HG02938 (cell line): ENCODE measurements around the gene PPP2R3A.

ENCODE experiments used
- ATAC-seq: cut with Tn5 transposase; IDR thresholded peaks from one replicate; pipeline ENCODE4 v1.9.1; 2021; ENCODE audit warnings: mild to moderate bottlenecking, moderate library complexity; ENCODE audit not compliant: unreplicated experiment

PPP2R3A gene

DNA sequence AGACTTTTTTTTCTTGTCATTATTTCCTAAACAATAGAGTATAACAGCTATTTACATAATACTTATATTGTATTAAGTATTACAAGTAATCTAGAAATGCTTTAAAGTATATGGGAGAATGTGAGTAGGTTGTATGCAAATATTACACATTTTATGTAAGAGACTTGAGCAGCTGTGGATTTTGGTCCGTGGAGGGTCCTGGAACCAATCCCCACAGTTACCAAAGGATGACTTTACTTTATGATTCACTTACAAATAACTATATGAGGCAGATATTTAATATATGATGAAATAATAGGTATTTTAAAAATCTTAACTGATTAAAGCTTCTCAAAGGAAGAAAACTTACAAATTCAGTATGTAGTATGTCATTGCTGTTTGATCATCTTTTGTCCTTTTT lies 56.3 kb downstream of the PPP2R3A start:
- ATAC-seq: no peak

DNA sequence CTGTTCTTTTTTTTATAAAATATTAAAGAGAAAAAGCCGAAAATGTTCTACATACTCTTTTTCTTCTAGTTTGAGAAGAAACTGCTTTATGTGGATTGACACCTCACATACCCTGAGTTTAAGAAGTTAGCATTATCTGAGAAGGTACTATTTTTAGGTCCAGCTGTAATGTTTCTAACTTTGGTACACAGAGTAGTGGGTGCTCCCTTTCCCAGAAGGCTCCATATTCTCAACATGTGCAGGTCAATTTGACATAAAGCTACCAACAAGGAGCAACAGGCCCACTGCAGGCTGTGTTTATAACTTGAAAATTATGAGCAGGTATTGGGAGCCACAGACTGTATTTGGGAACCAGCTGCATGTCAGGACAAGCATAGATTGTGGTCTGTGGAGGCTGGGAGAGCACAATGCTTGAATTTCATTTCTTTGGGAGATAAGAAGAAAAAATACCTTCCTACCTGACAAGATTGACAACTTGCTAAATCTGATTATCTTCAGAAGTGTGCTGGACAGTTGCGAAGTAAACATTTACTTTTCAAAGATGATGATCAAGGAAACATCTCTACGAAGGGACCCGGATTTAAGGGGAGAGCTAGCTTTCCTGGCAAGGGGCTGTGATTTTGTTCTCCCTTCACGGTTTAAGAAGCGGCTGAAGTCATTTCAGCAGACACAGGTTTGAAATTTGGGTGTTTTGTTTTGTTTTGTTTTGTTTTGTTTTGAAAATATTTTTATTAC lies 57.2 kb downstream of the PPP2R3A start:
- ATAC-seq: no peak

DNA sequence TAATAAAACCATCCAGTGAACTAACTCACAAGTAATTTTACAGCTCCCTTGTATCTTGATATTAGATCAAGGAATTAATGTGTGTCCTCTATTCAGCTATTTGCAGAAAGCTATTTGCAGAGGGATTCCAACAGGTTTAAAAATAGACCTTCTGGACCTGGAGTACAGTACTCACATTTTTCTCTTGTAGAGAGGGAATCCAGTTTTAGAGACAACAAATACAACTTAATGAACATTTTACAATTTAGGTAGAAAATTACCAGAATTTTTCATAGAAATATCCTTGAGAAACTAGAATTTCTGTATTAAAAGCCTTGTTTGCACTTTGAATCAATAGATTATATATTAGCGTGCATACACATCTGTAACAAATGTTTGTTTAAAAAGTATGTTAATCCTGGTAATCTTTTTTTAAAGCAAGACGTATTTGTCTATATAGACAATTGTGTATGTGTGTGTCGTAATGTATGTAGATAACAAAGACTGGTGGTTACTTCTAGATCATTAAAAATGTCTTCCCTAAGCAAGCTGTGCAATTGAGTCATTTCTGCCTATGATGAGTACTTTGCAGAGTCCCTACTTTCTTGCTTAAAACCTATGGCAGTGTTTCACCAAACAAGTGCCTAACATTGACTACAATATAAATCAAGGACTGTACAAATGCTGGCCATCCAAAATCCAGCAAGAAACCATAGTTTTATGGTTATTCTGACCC lies 57.9 kb downstream of the PPP2R3A start:
- no peak for ATAC-seq

DNA sequence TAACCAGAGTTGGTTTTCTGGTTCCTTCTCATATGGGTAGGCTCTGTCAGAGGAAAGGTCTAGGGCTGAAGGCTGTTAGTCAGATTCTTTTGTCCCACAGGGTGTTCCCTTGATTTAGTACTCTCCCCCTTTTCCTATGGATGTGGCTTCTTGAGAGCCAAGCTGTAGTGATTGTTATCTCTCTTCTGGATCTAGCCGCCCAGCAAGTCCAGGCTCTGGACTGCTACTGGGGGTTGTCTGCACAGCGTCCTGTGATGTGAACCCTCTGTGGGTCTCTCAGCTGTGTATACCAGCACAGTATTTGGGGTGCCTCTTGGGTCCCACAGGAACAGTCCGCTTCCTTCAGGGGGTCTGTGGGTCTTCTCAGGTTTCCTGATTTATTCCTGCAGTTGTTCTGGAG lies 70.8 kb downstream of the PPP2R3A start:
- no peak for ATAC-seq

DNA sequence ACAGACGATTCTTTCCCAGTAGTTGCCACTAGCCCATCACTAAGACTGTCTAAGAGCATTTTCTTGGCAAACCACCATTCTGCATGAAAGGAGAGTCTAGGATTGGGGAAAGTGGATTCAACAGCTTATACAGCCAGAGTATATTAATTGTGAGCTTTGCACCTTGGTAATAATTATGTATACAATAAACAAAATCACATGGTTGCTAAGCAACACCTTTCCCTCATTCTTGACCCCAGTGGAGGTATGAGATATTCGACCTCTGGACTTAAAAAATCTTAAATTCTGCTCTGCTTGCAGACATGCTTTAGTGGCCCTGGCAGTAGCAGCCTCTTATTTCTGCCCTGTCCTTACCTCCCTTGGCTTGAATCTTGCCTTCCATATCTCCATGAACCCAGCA lies 73.1 kb downstream of the PPP2R3A start:
- no peak for ATAC-seq

DNA sequence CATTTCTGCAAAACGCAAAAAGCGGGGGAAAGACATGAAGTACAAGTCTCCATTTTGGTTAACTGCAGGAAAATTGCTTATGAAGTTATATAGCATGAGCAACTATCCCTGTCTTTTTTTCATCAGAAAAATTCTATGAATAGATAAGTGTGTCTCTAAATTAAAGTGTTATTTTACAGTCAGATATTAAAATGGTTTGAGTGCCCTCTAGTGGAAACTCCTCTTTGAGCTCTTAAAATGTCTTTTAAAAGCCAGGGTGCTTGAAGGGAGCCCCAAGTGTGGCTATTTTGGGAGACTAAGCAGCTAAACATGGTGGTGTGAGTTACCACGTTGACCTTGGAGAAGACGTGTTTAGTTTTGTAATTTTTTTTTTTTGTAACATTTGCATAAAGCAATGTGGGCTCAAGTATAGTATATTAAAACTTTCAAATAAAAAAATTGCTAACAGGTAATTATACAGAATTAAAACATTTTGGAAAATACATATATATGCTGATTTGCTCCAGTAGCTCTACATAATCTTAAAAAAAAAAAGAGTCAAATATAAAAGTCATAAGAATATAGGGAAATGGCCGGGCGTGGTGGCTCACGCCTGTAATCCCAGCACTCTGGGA lies 77.2 kb downstream of the PPP2R3A start:
- no peak for ATAC-seq

DNA sequence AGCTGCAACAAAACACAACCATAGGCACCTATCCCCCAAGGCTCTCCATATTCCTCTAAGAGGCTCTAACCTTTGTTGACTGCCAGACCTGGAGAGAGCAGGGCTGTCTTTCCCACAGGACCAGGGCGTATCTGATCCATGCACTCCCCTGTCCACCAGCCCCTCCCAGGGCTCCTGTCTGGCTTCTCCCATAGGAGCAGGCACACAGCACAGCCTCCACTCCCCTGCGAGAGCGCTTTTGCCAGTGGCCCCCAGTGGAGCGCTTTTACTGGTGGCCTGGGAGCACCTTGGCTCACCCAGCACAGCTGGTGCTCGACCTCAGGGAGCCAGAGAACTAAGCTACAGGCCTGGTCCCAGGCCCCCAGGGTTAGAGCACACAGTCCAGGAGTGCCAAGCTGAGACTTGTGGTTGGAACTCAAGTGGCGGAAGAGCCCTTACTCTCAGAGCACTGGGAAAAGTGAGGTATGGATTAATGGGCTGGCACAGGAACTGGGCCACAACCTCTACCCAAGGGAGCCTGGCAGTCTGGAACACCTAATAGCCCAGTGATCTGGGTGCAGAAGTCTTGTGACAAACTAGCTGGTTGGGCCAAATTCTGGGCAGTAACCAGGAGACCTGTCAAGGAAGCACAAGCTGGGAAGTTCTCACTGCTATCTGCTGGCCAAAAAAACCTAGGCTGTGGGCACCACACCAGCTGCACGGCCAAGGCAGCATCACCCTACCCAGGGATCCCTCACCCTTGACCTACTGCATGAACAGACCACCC lies 79.6 kb downstream of the PPP2R3A start:
- no peak for ATAC-seq

DNA sequence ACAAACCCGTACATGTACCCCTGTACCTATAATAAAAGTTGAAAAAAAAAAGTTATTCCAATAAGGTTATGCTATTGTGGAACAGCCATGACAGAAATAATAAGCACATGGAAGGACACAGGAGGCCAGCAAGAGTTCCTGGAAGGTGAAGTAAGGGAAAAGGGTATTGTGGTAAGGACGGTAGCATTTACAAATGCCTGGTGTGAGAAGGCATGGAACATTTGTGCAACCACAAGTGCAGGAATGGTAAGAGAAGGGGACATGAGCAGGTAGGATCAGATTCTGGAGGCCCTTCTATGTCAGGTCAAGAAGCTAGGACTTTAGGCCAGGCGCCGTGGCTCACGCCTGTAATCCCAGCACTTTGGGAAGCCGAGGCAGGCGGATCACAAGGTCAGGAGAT lies 82.5 kb downstream of the PPP2R3A start:
- no peak for ATAC-seq

DNA sequence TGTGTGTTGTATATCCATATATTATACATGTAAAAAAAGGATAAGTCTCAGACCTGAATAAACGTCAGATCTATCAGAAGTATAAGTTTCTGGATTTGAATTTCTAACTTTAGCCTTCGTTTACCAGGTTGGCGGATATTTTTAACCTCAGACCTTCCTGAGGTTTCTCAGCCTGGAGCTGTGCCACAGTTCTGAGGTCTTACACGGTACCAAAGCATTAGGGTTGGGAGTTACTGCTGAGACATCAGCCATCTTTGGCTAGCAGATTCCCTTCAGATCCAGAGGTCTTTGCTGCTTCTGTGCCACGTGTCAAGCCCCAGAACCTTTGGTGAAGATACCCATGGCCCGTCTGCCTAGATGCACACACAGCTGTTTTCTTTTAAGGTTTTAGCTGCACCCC lies 84.7 kb downstream of the PPP2R3A start:
- no peak for ATAC-seq

DNA sequence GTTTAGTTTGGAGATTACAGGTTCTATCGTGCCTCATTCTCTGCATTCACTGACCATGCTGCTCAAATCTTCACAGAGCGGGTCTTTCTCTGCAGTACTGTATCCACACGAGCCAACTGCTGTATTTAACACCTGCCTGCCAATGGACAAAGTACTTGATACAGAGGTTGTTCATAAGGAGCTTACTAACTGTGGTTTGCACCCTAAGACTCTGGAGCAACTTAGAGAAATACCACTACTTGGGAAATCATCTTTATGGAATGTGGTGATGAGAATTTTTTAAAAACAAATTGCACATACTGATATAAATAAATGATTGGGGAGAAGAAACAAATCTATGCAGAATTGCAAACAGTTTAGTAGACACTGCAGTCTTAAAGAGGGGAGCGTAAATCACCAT lies 90.0 kb downstream of the PPP2R3A start:
- ATAC-seq: no peak

DNA sequence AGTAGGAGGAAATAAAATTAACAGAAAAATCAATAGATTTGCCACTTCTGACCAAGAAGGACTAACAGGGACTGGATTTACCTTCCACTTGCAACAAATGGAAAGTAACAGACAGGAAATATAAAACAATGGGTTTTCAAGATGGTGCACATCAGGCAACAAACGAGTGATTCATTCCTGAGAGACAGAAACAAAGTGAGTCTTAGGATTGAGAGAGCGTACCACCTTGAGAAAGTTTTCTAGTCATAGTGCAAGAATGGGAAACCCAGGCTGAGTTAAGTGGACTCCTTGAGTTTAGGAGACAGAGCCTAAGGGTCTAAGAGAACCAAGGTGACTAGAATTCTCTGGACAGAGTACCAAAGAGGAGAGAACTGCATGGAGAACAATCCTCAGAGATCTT lies 101.7 kb downstream of the PPP2R3A start:
- no peak for ATAC-seq

DNA sequence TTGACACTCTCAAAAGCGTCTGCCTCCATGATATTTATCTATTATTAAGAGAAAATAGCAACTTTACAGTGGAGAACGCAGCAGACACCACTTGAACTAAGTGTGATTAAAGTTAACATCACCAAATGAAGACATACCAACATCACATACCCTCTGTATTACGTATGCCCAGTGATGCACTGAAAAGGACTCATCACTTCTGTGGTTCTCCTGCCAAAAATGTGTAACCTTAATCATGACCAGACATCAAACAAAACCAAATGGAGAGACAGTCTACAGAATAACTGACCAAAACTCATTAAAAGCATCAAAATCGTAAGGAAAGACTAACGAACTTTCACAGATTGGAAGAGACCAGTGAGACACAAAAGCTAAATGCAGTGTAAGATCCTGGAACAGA lies 103.2 kb downstream of the PPP2R3A start:
- ATAC-seq: no peak

DNA sequence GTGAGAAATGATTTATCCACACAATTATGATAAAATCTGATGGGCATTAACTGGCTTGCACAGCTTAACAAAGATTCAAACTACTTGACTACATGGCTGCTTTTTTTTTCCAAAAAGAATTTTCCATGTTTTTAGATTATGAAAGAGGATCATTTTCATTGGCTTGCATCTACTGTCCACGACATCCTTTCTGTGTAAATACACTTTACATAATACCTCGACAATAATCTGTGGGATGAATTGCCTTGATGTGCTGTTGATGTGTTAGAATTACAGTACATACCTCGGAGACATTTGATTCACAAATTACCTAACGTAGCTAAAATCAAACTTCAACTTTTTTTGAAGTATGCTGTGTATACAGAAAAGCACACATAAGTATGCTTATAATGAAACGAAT lies 104.4 kb downstream of the PPP2R3A start:
- no peak for ATAC-seq

DNA sequence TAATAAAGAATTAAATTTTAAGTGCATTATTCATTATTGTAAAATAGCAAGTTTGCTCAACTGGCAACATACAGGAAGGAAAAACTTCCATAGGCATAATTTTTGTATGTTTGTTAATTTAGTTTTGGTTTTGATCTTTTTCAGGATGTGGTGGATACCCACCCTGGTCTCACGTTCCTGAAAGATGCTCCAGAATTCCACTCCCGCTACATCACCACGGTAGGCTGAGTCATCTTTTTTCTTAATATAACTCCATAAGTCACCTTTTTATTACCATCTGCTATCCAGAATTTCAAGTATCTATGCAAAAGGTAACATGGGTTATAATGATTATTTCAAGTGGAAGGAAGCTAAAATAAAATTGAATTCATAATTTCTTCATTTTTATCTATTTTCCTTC lies 104.8 kb downstream of the PPP2R3A start:
- no peak for ATAC-seq

DNA sequence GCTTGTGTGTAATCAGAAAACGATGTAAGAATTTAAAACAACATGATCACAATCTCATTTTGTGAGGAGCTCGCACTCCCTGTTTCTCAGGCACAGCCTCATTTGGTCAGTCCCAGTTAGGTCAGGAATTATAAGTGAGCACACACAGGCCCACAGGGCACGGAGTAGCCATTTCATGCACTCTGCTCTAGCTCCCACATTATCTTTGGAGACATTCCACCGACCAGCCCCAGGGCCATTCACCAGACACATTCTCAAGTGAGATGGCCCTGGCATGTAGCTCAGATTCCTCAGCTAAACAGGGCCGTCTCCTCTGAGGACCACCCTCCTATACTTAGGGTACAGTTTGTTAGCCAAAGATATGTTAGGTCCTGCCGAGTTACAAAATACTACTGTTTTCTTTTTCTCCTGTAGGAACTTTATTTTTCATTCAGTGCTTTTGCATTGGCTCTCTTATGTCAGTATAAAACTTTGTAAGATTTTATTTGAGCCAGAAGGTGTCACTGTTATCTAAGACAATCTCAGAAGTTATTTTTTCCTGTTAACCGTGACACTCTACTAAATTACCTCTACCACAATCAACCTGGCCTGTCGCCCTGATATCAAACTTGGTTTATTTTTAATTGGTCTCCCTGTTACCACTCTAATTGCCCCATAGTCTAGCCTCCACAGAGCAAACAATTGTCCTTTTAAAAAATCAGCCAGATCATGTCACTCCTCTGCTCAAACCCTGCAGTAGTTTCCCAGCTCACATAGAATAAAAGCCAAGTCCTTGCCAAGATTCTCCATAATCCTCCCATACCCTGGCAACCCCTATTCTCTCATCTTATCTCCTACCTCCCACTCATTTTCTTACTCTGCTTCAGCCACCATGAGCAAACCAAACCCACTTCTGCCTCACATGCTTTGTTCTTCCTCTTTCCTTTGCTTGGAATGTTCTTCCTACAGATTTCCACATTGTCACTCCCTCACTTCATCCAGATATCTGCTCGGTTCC lies 105.7 kb downstream of the PPP2R3A start:
- ATAC-seq: no peak

DNA sequence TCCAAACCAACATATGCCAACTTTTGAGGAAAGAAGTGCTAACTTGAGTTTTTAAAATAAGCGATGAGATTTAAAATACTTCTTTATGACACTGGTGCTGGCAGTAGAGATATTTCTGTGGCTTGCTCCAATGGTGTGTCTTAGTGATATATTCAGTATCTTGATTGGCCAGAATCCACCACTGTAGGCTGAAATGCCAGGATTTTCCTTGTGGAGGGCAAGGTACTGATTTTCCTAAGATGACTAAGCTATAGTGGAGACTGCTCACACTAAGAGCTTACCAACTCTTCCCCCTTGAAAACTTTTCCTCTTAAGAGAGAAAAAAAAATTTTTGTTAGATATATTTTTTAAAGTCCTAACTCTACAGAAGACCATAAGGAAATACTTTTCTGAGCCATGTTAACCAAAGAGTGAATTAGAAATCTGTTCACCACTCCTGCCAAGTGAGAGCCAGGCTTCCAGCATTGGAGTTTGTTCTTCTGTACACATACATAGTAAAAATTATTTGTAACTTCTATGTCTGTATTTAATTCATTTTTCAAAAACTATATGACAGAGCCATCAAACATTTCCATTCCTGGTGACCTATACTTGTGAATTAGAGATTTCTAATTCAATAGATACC lies 109.1 kb downstream of the PPP2R3A start:
- no peak for ATAC-seq

DNA sequence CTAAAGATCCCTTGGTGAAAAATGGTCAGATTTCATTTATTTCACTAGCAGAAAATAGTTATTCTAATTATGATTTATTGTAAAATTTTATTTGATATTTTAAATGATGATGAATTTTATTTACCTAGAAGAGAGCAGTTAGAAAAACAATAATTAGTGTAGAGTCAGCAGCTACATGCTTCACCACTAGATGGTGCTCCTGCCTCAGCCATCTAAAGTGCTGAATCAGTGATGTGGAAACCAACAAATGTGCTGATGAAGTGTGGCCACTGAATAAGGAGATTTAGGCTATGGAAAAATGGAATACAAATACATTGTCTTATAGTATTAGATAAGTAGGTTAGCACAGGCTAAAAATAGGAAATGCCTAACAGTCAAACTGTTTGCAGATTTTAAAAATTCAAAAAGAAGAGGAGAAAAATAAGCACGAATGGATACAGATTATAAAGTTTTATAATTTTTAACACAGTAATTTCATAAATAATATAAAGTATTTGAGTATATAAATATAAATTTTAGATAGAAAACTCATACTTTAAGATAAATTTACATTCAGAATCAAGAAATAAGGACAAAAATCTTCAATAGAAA lies 109.8 kb downstream of the PPP2R3A start:
- no peak for ATAC-seq

DNA sequence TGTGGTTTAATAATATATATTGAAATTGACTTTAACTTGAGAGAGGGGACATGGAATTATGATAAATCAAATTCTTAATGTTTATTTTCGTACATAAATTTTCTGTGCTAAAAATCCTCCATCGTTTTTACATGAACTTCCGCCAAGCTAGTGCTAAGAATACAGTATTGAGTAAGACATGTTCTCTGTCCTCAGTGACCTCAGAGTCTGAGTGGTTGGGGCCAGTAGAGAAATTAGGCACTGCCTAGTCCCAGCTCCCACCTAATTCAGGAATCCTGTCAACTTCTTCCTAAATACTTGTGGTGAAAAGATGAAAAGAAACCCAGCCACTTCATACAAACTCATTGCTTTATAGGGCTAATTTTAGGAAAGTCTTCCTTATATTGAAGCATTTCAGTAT lies 110.3 kb downstream of the PPP2R3A start:
- no peak for ATAC-seq
